Middle frontal gyrus (tissue), 1 donor: ENCODE data around the gene CXCL14.
A peak's percentile ranks its signal among the peaks of the same experiment; 100 is the strongest.

Experiments used
- DNase-seq: peaks from one replicate; pipeline ENCODE4 v3.0.0-alpha.2; 2015; ENCODE audit warnings: low spot score; ENCODE audit errors: extremely low spot score

CXCL14 gene

DNA sequence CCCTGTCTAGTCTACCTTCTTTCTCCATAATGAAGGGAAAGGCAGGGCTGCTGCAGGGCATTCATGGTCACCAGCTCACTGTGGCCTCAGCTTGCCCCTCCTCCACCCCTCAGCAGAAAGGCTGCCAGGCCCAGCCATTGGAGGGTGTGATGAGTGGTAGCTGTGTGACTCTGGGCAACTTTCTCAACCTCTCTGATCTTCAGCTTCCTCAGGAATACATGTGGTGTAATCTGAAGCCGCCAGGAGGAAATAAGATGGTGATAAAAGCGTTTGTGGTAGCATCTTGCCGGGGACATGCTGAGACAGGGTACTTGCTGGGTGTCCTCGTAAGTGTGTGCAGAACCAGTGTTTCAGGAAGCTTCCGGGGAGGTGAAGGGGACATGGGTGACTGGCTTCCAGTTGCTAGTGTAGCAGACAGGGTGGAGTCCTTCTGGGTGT, 9.8 kb downstream of the CXCL14 start:
- no peak for DNase-seq

DNA sequence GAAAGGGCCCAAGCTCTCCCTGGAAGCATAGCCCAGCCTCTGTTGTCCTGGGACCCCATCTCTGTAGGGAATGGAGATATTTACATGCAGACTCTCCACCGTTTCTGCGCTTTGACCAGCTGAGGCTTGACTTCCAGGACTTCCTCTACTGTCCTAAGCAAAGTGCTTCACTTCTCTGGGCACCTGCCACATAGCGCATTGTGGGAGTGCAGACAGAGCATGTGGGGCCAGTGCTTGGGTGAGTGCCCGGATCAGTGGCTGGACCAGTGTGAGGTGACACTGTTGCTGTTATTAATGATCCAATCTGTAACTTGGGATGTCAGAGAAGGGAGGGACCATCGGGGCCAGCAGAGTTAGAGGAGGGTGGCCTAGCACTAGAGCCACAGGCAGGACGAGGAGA, 10.5 kb downstream of the CXCL14 start:
- DNase-seq = no peak

DNA sequence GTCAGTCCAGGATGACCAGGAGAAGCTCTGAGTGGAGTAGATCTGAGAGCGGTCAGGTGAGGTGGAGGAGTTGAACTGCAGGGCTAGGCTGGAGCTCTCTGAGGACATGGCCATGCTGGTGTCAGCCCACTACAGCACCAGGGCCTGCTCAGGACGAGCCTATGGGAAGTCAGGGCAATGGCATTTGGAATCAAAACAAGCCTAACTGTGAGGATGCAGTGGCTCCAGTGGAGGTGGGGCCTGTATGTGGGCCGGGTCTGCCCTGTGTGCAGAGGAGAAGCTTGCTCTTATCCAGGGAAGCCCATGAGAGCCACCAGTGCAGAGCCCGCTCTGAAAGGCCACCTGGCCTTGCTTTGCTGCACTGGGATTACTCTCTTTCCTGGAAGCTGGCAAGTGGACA, 11.1 kb downstream of the CXCL14 start:
- no peak for DNase-seq

DNA sequence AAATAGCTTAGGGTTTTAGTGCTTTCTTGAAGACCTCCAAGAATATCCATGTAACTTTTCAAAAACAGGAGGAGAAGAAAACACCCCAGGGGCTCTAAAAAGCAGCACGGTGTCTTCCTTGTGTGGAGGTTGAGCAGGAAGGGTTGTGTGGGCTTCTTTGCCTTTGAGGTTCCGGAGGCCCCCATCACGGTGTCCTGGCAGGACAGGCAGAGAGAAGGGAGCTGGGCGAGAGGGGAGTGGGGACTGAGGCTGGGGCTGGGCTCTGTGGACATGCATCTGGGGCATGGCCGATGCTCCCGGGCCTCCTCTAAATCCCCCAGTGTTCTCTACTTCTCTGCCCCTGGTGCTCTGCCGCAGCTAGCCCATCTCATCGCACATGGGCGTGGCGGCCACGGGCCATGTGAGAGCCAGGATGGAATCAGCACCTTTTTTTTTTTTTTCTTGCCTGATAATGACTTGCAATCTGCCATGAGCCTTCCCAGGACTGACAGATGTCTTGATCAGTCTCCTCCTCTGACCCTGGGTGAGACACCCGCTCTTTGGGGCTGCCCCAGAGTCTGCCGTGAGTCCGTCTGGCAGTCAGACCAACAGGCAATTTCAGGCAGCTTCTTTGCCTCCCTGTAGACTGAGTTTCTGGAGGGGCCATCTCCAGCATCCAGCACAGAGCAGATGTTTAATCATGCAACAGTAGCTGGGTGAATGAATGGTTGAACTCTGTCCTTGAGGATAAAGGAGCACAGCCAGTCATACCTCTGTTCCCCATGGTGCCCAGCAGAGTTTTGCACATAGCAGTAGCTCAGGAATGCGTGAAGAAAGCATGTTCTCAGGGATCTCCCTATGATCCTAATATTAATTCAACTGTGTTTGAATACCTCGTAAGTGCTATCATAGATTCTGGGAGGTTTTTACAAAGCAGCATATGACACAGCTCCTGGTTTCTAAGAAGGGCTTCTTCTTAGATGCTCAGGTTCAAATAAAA, 12.1 kb downstream of the CXCL14 start:
- DNase-seq = no peak

DNA sequence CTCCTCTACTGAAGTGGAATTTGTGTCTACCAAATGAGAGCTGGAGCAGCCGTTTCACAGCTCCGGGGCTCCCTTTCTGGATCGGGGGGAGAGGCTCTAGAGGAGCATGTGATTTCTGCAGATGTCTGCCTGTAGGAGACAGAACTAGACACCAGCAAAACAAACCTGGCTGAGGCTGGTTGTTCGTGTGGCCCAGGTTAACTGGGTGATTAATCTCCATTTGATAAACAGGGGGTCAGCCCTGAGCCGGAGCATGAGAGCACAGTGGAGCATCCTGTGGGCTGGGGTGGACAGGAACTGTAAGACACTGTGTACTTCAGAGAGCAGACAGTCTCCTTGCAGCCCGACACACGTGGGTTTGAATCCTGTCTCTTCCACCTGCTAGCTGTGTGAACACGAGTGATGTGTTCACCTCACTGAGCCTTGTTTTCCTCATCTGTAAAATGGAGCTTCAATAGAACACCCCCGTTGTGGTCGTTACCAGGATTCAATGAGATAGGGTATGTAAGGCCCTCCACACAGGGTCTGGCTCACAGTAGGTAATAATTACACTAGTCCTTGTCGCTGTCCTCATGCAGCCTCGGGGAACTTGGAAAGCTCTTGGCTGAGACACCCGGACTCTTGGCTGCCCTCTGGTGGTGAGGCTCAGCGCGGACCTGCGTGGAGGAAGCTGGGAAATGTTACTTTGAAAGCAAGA, 12.9 kb downstream of the CXCL14 start:
- peak; percentile 21 for DNase-seq

DNA sequence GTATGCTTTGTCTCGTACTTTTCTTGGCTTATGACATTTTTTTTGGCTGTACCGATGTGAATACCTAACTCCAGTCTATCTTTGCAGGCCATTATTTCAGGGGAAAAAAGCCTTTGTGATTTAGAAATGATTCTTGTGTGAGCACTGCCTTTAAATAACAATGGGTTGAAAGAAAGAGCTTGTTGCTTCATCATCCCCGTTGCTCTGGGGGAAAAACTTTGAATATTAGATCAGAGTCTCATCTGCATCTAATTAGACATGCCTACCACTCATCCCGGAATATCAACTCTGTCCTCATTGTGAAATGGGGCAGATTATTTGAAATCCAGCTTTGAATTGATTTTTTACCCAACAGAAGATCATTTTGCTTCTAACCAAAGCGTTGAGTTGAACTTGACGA, 13.5 kb downstream of the CXCL14 start:
- no peak for DNase-seq

DNA sequence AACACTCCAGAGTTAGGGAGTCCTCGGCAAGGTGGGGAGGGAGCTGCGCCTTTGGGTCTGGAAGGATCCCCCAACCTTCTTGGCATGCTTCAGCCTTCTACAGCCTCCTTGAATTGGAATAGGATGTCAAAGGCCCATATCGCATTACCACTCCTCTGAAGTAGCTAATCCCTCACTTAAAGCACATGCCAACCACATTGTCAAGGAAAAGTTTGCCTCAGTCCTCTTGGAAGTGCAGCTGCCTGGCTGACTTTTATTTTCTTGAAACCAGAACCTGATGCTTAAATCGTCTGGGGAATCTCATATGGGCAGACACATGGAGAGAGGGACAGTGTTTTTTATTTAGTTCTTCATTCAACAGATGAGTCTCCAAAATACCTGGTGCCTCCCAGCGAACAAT, 14.5 kb downstream of the CXCL14 start:
- DNase-seq = no peak

DNA sequence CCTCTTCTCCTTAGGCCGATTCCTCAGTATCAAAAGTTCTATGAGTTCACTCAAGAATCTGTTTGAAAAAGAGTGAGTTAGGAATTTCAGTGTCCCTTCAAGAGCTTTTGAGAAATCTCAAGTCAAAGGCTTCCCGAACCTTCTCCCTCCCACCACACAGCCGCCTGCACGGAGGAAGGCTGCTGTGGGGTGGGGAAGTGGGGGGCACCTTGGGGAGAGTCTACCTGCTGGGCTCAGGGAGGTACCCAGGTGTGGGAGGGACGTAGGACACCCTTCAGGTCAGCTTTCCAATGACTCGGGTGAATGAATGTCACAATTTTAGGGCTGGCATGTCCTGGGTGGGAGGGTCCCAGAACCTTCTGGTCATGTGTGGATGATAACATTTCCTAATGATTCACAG, 17.5 kb downstream of the CXCL14 start:
- no peak for DNase-seq

DNA sequence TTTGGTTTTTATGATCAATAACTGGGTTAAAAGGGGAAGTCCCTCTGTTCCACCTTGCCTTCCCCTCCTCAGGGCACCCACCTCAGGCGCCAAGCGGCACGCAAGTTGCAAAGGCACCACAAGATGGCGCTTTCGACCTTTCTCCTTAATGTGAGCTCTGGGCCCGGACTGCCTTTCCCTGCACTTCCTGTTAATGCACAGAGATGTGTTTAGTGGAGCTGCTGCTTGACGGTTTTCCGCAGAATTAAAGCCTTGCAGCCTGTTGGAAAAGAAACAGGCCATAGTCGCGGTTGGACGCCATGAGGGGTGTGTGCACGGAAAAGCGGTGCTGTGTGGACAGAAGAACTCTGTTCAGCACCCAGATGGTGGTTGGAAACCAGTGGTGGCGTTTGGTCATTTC, 17.9 kb downstream of the CXCL14 start:
- peak; percentile 74 for DNase-seq

DNA sequence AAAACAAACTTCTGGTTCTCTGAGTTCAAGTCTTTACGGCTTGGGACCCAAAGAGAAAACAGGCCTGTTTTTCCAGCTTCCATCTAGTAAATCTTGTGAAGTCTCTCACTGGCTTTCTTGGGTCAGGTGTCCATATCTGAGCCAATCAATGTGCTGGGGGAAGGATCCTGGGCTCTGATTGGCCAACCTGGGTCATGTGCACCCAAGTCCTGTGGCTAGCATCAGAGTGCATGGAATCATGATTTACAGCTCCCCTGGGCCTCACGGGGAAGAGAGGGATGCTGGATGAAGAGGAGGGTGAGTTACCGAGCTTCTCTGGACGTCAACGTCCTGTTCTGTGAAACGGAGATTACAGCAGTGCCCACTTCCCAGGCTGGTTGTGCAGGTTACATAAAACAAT, 19.4 kb downstream of the CXCL14 start:
- DNase-seq = no peak

DNA sequence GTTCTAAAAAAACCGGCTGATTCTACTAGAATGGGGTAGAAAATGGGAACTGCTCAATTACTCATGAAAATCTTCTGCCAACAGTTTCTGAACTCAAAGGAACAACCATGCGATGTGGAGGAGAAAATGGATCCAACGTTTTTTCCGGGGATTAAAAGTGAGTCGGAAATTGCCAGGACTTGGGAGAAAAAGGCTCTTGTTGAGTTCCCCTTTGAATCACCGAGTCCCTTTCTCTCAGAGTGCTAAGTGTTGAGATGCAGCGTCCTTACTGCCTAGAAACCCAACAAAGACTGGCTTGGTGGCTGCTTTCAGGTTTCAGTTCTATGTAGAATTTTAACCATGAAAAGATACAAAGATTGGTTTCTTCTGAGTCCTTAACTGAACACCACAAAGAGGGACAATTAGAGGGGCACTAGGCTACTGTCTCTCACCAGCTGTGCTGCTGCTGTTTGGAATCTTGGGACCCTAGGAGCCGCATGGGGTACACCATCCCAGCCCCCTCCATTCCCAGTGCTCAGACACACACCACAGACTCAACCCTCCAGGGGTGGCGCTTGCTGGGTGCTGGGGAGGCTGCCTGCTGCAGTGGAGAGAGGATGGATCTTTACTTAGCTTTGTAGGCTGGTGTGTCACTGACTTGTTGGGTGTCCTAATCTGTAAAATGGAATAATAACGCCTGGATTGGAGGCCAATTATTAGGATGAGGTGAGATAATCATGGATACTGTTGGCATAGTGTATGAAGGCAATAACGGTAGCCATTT, 21.5 kb downstream of the CXCL14 start:
- peak; percentile 8 for DNase-seq

DNA sequence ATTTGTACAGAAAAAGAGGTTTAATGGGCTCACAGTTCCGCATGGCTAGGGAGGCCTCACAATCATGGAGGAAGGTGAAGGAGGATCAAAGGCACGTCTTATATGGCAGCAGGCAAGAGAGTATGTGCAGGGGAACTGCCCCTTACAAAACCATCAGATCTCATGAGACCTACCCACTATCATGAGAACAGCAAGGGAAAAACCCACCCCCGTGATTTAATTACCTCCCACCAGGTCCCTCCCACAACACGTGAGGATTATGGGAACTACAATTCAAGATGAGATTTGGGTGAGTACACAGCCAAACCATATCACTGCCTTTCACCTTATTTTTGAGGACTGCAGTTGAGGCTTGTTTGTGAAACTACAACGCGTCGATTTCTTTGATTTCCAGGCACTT, 22.2 kb downstream of the CXCL14 start:
- DNase-seq = no peak

DNA sequence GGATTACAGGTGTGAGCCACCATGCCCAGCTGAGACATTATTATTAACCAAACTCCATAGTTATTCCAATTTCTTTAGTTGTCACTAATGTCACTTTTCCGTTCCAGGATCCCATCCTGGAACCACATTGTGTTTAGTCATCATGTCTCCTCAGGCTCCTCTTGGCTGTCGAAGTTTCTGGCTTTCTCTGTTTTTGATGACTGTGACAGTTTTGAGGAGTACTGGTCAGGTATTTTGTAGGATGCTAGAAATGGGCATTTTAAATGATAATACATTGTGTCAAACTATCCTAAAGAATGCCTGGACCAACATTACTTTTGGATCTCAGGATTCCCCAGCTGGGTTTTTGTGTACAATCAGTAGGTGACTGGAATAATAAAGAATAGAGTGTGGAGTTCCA, 23.3 kb downstream of the CXCL14 start:
- DNase-seq = no peak

DNA sequence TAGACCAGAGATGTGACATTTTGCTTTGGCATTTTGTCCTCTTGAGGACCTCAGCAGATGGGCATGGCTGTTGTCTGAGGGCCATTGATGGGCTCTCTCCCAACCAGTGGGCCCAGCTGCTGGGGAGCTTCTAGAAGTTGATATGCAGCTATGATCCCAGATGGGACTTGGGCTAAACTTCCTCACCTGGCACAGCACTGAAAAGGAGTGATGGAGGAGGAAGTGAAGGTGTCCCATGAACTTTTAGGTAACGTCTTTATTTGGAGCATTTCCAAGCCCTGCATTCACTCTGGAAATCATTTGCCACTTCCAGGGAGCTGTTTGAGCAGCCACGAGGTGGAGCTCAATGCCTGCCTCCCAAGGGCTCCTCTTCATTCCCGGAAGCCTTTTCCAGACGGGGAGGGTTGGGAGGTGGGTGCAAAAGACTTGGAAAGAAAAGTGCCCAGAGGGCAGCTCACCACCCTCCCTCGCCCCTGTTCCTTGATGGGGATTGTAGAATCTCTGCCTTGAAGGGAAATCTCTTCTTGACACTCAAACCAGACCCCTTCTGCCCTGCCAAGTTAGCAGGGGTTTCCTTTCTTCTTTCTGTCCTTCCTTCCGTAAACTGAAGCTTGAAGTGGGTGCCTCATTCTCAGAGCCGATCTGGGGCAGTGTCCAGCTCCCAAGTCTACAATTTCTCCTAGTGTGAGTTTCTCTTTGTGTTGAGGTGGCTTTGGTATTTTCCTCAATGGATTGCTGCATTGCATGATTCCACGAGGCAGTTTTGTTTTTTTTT, 24.9 kb downstream of the CXCL14 start:
- no peak for DNase-seq

DNA sequence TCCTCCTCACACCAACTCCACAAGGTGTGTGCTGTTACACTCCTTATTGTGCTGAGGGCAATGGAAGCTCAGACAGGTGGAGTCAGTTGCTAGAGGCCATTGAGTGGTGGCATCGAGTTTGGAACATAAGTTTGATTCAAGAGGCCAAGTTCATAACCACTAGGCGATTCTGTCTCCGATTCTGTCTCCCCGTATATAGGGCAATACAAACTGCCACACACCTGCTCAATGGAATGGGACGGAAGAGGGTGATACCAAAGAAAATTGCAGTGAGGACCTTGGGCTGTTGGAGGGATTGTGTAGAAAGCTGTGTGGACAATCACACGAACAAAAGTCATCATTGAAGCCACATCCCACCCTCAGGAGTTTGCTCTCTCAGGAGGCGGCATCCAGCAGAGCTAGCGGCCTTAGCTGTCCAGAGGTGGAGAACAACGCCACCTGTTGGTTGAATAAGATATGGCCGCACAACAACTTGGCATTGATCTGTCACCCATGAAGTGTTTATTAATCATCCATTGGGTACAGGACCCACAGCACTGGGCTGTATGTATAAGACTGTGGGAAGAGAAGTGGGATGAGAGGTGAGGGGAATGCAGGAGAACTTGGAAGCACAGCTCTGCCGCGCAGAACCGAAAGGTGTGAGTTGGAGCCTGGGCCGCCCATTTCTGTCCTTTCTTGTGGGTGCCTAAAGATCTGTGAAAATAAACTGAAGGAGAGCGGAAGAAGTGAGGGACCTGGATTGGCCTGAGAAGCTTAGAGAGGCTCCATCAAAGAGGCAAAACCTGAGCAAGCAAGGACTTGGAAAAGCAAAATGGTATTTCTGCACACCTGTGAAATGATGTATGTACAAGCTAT, 27.0 kb downstream of the CXCL14 start:
- DNase-seq = peak; percentile 78

DNA sequence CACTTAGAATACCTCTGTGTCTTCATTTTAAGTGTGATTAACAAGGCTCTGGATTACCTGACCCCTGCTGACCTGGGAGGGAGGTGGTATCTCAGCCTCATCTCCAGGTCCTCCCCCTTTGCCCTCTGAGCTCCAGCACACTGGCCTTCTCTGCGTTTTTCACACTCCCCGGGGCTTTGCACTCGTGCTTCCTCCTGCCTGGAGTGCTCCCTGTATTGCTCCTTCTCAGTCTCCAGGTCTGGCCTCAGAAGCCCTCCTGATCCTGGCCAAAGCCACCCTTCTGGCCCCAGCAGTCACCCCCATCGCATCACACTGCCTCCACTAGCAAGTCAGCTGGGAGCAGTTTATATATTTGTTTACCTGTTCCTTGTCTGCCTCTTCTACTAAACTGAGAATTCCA, 29.4 kb downstream of the CXCL14 start:
- no peak for DNase-seq

DNA sequence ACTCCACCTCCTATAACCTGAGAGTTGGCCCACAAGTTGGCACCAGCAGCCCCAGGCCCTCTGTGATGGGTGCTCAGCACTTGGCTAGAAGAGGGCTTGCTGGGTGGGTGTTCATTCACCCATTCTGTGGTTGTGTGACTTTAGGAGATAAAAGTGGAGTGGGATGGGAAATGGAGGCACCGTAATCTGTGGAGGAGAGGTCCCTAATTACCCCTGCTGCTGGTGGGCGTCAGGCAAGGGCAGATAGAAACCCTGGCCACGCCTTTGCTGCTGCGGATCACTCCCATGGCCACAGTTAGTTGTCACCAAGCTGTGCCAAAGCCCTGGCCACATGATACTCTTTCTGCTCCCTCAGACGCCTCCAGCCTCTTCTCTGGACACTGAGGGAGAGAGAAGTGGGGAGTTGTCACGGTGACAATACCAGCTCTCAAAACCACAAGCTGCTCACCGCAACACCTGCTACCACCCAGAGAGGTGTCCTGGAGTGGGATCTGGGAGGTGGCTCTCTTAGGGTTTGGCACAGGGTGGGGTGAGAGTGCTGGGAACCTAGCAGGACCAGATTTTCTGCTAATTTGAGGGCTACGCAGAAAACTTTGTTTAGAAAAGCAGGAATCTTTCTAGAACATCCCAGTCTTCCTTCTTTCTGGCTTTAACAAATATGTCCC, 31.1 kb downstream of the CXCL14 start:
- DNase-seq = no peak

DNA sequence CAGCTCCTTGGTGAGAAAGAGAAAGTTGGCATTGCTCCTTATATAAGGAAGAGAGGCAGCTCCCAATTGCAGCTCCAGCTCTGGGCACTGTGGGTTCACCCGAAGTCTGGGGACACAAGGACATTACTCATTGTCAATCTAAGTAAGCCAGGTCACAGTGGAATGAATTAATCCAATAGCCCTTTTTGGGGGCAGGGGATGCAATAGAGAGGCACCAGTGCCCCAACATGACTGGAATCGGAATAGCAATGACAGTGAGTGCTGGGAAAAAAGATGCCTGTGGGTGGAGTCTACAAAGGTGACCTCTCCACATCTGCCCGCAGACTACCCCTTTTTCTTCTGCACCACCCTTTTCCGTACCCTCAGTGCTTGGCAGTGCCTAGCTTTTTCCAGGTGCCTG, 31.9 kb downstream of the CXCL14 start:
- DNase-seq = no peak

DNA sequence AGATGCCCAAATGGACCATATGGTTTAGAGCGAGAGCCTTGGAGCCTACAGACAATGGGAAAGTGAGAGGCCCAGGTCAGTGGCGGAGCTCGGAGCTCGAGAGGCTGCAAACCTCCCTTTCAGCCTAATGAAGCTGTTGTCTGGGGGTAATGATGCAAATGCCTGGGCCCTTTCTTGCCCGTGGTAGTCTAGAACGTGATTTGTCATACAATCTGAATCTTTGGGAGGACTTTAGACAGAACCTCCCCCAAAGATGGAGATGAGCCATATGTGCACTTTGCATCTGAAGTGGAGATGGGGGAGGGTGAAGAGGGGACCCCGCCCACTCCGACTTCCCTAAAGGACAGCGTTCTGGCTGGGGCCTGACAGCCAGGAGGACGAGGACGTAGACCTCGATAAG, 32.7 kb downstream of the CXCL14 start:
- DNase-seq = no peak

DNA sequence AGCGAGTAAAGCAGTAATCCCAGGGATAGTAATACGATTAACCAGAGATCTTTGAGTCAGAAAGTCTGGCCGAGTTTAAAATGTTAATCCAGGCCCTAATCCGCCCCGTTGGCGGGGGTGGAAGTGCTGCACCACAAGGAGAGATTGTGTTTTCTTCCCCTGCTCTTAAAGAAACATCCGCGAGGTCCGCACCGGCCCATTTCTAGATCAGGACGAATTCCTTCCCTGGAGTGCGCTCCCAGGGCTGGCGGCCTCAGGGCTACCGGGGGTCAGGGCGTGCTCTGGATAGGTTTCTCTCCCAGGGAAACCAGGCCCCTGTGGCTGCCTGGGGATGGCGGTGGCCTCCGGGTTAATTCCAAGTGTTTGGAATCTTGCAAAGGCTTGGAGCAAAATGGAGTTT, 33.7 kb downstream of the CXCL14 start:
- DNase-seq = no peak
